Upper lobe of right lung (tissue), 1 donor: ENCODE measurements around the gene KCNJ11. TPM values are rescaled to one million over a fixed set of nuclear protein-coding genes. Genes with fewer than 3 reads are reported as not detected.

ENCODE experiments used
- ATAC-seq: fragments of 200-7000 bp; cut with Tn5 transposase; one replicate; pipeline ENCODE4 v1.9.1; 2020; ENCODE audit warnings: mild to moderate bottlenecking, moderate library complexity
- DNase-seq: peaks from one replicate; pipeline ENCODE4 v3.0.0-alpha.2; 2020
- H3K27ac ChIP-seq: fragments of 200-600 bp; one replicate; pipeline ENCODE4 v1.8.0; 2022
- H3K27me3 ChIP-seq: fragments of 200-600 bp; one replicate; pipeline ENCODE4 v1.8.0; 2022; ENCODE audit warnings: mild to moderate bottlenecking
- H3K36me3 ChIP-seq: fragments of 200-600 bp; one replicate; pipeline ENCODE4 v1.8.0; 2022
- H3K4me1 ChIP-seq: fragments of 200-600 bp; one replicate; pipeline ENCODE4 v1.8.0; 2022
- H3K4me3 ChIP-seq: fragments of 200-600 bp; one replicate; pipeline ENCODE4 v1.8.0; 2022; ENCODE audit warnings: mild to moderate bottlenecking
- H3K9me3 ChIP-seq: fragments of 200-600 bp; one replicate; pipeline ENCODE4 v1.8.0; 2022
- intact Hi-C: fragments of 100-400 bp; cut with DNase I; formaldehyde crosslinking; loops from one replicate; pipeline ENCODE4 v1.11.0; 2022
- total RNA-seq: library from RNA; stranded (reverse); fragmentation: NEBNext Ultra II Directional; extraction: Animal tissue kit (Norgen Biotek cat#: 25700); gene quantifications from one replicate; pipeline ENCODE4 v1.2.1, GENCODE V29; 2021
- TF ChIP-seq, protein P1 (sequence below): fragments of 200-600 bp; IDR thresholded peaks from one replicate; pipeline ENCODE4 v1.8.0; 2022; ENCODE audit warnings: antibody characterized with exemption
- donor health status: DM: no; HTN: yes; CAD: no; lungs with severe emphysema.

KCNJ11 gene
- total RNA-seq, 1 donor from 2014 or later: 6.3 TPM

DNA sequence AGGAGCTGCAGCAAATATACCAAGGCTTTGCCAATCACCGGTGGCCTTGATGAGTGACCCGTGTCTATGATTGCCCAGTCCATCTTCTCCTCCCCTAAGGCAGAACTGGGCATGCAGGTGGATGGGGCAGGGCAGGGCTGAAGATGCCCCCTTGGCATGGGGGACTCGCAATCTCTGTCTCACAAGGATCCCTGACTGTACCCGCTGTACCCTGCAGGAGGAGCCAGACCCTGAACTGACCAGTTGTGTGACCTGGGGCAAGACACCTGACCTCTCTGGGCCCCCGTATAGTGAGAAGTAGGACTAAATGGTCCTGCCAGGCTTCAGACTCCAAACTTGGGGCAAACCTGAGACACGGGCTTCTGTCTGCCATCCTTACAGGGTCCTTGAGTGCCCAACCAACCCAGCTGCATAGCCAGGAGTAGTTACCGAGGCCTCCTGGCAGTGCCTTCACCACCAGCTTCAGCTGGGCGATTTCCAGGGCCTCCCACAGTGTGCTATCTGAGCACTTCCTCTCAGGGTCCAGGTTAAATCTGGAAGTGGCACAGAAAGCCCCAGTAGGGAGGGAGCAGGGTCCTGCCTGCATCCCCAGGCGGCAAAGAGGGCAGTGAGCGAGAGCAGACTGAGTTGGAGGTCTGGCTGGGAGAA is 6.4 kb upstream of the KCNJ11 start:
- no peaks in the 10 kb centered on the region for H3K4me1 ChIP-seq
- TF ChIP-seq, protein P1, sequence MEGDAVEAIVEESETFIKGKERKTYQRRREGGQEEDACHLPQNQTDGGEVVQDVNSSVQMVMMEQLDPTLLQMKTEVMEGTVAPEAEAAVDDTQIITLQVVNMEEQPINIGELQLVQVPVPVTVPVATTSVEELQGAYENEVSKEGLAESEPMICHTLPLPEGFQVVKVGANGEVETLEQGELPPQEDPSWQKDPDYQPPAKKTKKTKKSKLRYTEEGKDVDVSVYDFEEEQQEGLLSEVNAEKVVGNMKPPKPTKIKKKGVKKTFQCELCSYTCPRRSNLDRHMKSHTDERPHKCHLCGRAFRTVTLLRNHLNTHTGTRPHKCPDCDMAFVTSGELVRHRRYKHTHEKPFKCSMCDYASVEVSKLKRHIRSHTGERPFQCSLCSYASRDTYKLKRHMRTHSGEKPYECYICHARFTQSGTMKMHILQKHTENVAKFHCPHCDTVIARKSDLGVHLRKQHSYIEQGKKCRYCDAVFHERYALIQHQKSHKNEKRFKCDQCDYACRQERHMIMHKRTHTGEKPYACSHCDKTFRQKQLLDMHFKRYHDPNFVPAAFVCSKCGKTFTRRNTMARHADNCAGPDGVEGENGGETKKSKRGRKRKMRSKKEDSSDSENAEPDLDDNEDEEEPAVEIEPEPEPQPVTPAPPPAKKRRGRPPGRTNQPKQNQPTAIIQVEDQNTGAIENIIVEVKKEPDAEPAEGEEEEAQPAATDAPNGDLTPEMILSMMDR: no peak
- no peaks in the 10 kb centered on the region for H3K27me3 ChIP-seq
- H3K36me3 ChIP-seq: no peaks in the 10 kb centered on the region
- DNase-seq (no peak), ATAC-seq (no peak)
- no peaks in the 10 kb centered on the region for H3K9me3 ChIP-seq
- intact Hi-C loops: no loop called here
- no peak overlapping the region for H3K27ac ChIP-seq
- no peak overlapping the region for H3K4me3 ChIP-seq

DNA sequence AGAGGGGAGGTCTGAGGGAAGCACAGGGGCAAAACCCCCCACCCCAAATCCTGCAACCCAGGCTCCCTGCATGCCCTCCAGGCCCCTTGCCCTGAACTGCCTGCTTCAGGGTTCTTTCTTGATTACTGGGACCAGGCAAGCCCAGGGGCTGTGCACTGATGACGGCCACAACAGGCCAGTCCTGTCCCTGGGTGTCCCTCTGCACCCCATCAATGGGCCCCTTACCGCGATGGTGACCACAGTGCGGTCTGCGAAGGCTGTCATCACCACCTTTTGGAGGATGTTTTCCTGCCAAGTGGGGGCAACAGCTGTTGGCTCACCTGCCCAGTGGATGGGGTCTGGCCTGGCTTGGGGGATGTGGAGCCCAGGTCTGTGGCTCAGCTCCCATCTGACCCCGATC is 5.0 kb upstream of the KCNJ11 start:
- H3K9me3 ChIP-seq: no peaks in the 10 kb centered on the region
- H3K36me3 ChIP-seq: no peaks in the 10 kb centered on the region
- ATAC-seq: no peak
- DNase-seq: no peak
- H3K27ac ChIP-seq: no peak overlapping the region
- no peaks in the 10 kb centered on the region for H3K27me3 ChIP-seq
- intact Hi-C loops: no loop called here
- peaks cover under 1% of the 10 kb centered on the region for H3K4me1 ChIP-seq
- TF ChIP-seq, protein P1: no peak
- no peak overlapping the region for H3K4me3 ChIP-seq

DNA sequence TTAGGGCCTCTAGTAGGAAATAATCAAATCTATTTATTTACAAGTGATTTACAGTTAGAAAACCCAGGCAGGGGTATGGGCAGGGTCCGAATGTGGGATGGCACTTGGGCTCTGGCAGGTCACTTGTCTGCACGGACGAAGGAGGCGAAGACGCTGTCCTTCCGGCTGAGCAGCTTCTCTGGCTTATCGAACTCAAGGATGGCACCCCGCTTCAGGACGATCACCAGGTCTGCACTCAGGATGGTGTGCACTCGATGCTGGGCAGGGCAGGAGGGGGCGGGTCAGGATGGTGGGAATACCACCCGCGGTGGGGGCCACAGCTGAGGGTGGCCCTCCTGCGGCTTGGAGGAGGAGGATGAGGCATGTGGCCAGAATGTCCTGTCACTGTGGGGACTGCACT is 4.4 kb upstream of the KCNJ11 start:
- H3K27ac ChIP-seq: no peak overlapping the region
- ATAC-seq: no peak
- TF ChIP-seq, protein P1: no peak
- H3K27me3 ChIP-seq: peaks cover 6% of the 10 kb centered on the region
- H3K4me3 ChIP-seq: no peak overlapping the region
- H3K4me1 ChIP-seq: peaks cover 3% of the 10 kb centered on the region
- DNase-seq: no peak
- no peaks in the 10 kb centered on the region for H3K36me3 ChIP-seq
- intact Hi-C loops: no loop called here
- no peaks in the 10 kb centered on the region for H3K9me3 ChIP-seq

DNA sequence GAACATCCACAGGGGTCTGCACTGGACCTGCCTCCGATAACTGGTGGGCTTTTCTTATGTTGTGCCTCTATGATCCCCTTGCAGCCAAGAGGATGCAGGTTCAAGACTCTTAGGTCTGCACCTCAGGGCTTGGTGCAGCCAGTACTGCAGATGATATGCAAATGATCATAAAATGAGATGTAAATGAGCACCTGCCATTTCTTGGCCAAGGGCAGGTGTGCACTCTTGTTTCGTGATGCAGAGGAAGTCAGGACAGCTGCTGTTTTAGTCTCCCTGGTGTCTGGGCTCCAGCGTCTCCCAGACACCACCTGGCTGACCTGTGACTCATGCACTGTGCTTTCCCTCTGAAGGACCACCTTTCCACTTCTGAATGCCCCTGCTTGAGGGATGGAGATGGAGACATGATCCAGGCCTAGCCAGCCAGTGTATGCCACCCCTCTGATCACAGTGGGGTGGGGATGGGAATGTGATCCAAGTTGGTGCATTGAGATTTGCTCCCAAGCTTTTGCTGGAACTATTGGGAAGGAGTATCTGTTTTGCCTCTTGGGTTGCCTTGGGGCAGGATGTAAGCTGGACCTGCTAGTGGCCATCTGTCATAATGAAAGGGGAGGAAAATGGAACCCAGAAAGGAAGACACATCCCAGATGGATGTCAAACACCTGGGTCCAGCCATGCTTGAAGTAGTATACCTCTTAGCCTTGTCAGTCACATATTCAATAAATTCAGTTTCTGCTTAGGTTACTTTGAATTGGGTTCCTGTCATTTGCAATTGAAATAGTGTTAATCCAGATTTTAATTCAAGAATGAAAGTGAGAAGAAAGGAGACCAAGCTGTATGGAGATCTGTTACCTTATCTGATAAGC is 3.3 kb upstream of the KCNJ11 start:
- ATAC-seq (no peak), DNase-seq (no peak)
- H3K27ac ChIP-seq: no peak overlapping the region
- TF ChIP-seq, protein P1: no peak
- H3K4me1 ChIP-seq: peaks cover 3% of the 10 kb centered on the region
- H3K4me3 ChIP-seq: no peak overlapping the region
- intact Hi-C loops: no loop called here
- H3K9me3 ChIP-seq: no peaks in the 10 kb centered on the region
- H3K27me3 ChIP-seq: peaks cover 10% of the 10 kb centered on the region
- H3K36me3 ChIP-seq: no peaks in the 10 kb centered on the region

DNA sequence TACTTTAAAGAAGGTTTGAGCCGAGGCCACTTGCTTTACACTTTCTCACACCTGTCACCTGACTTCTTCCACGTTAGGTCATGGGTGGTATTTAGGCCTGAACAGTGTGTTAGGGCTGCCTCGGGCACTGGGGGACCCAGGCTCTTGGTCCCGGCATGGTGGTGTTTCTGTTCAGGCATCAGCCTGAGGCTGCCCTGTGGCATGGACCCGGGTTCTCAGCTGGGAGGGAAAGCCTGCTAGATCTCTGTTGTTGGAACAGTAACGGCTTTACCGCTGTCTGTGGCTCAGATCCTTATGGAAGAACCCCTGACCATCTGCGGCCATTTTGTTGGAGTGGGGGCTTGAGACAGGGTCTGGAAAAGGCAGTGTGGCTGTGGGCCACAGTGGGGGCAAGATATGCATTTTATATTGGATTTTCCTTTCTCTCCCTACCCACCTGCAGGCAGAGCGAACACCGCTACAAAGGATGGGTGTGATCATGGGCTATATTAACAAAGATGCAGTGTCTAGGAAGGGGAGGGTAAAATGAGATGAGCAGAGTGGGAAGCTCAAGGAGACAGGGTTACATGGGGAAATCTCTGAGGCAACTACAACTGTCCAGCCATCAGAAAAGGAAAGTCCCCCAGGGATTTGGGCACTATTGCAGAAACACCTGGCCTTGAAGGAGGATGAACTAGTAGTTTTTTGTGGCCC is 1.6 kb upstream of the KCNJ11 start:
- Histone ChIP-seq H3K4me3 (peak overlapping the region; percentile 48), H3K9me3 (no peaks in the 10 kb centered on the region), H3K27me3 (peaks cover 10% of the 10 kb centered on the region), H3K36me3 (no peaks in the 10 kb centered on the region), H3K27ac (no peak overlapping the region), H3K4me1 (peaks cover 3% of the 10 kb centered on the region)
- no peak for ATAC-seq
- TF ChIP-seq, protein P1: no peak
- no peak for DNase-seq
- intact Hi-C loops: no loop called here
